Umbilical cord (tissue), 2 donors: ENCODE results near the gene SLCO2B1. TPM values are rescaled to one million over a fixed set of nuclear protein-coding genes. Genes with fewer than 3 reads are reported as not detected.
"Not testable (repeated sequence)": the region's sequence is repeated elsewhere in the genome, so short reads cannot be mapped to it uniquely, and the experiment has no call there.

Experiments used
- DNase-seq: peaks from one replicate; pipeline ENCODE4 v3.0.0-alpha.2; 2015; ENCODE audit warnings: low spot score
- total RNA-seq: library from RNA; depleted of rRNA; stranded (reverse); fragments of >200 nt; gene quantifications from one replicate; pipeline ENCODE4 v1.2.3, GENCODE V29; 2014; ENCODE audit warnings: low replicate concordance; ENCODE audit not compliant: insufficient read depth

The SLCO2B1 gene
- 45.3 TPM for total RNA-seq

- no peak for DNase-seq
These were observed at the start of gene SLCO2B1 for GRCh38 chr11:75150879-75151278. SLCO2B1 (plus strand) TSS chr11:75151107; CDS start chr11:75151382, 275 bp downstream.

DNA sequence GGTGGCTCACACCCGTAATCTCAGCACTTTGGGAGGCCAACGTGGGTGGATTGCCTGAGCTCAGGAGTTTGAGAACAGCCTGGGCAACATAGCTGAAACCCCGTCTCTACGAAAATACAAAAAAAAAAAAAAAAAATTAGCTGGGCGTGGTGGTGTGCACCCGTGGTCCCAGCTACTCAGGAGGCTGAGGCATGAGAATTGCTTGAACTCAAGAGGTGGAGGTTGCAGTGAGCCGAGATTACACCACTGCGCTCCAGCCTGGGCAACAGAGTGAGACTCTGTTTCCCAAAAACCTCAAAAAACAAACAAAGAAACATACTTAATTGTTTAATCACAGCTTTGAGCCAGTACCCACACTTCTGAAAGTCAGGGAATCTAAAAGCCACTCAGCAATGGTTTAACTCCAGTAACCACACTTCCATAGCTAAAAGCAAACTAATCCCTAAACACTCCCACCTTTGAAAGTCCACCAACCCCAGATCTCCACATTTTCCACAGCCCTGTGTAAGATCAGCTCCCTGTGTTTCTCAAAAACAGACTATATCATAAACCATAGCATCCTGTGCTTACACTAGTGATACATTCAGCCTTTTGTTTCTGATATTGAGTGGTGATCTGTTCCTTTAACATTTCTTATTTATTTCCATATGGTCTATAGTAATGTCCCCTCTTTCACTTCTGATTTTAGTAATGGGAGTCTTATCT lies 49.3 kb upstream of the SLCO2B1 start:
- DNase-seq, result no peak

- DNase-seq, result peak; percentile 19
These were observed 47.4 kb upstream of the SLCO2B1 start for GRCh38 chr11:75103380-75104026.

DNA sequence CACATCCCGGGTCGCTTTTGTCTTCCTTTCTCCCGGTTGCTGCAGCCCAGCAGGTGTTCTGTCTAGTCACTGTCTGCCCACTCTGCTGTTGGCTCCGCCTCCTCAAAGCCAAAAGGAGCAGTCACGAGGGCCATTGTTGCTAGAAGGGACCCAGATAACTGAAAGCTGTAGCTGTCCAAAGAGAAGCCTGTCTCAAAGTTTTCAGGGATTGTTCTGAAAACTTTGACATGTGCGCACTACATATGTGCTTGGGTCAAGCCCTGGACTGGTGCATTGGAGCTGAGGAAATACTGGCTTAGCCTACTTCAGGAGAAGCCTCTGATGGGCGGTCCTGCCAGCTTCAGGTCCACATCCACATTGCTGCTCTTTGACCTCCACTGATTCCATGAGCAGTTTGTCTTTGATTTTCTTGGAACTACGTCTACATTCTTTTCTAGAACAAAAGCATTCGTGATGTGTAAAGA lies 45.4 kb upstream of the SLCO2B1 start:
- no peak for DNase-seq

GRCh38 chr11:75105967-75106681 lies 44.8 kb upstream of the SLCO2B1 start:
- not testable (repeated sequence) for DNase-seq

DNA sequence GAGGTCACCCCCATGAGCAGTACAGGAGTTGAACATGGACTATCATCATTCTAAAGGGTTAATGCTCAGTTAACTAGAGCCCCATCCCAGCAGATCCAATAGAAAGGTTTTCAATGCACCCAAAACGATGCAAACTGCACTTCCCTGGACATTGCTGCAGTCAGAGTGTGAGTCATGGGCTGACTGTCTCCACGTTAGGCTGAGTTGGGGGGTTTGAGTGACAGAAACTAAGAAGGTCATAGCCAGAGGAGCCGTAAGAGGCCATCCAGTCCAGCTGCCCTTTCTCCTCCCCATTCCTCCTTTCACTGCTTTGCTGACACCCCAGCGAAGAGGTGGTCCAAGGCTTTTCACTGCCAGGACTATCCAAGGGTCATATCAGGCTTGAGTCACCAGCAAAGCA lies 43.7 kb upstream of the SLCO2B1 start:
- no peak for DNase-seq

- no peak for DNase-seq
These were observed 38.7 kb upstream of the SLCO2B1 start for GRCh38 chr11:75112200-75112599.

DNA sequence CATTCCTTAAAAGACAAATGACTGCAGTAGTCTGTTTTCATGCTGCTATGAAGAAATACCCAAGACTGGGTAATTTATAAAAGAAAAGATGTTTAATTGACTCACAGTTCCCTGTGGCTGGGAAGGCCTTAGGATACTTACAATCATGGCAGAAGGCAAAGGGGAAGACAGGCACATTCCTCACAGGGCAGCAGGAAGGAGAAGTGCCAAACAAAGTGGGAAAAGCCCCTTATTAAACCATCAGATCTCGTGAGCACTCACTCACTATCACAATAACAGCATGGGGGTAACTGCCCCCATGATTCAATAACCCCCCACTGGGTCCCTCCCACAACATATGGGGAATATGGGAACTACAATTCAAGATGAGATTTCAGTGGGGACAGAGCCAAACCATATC lies 37.9 kb upstream of the SLCO2B1 start:
- DNase-seq, result no peak

DNA sequence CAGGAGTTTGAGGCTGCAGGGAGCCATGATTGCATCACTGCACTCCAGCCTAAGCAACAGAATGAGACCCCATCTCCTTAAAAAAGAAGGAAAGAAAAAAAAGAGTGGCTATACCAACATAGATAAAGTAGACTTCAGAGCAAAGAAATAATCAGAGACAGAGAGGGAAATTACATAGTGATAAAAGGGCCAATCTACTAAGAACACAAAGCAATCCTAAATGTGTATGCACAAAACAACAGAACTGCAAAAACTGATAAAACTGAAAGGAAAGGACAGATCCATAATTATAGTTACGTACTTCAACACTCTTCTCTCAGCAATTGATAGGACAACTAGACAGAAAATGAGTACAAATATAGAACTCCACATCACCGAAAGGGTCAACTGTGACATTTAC lies 36.4 kb upstream of the SLCO2B1 start:
- no peak for DNase-seq

- no peak for DNase-seq
These were observed 32.3 kb upstream of the SLCO2B1 start for GRCh38 chr11:75118577-75118976.

- DNase-seq, result no peak
These were observed 24.3 kb upstream of the SLCO2B1 start for GRCh38 chr11:75126564-75126963.

DNA sequence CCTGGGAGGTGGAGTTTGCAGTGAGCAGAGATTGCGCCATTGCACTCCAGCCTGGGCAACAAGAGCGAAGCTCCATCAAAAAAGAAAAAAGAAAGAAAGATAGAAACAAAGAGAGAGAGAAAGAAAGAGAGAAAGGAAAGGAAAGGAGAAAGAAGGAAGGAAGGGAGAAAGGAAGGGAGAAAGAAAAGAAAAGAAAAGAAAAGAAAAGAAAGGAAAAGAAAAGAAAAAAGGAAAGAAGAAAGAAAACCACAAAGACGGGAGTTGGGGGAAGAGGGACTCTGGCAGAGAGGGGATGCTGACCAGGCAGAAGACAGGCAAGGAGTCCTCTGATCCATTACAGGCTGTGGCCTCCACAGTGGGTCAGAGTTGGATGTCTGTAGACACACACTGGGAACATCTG lies 18.8 kb upstream of the SLCO2B1 start:
- DNase-seq, result no peak

- DNase-seq, result no peak
These were observed 16.9 kb upstream of the SLCO2B1 start for GRCh38 chr11:75133976-75134375.

- DNase-seq, result no peak
These were observed 15.8 kb upstream of the SLCO2B1 start for GRCh38 chr11:75135021-75135650.

GRCh38 chr11:75135651-75136050 lies 15.3 kb upstream of the SLCO2B1 start:
- no peak for DNase-seq

DNA sequence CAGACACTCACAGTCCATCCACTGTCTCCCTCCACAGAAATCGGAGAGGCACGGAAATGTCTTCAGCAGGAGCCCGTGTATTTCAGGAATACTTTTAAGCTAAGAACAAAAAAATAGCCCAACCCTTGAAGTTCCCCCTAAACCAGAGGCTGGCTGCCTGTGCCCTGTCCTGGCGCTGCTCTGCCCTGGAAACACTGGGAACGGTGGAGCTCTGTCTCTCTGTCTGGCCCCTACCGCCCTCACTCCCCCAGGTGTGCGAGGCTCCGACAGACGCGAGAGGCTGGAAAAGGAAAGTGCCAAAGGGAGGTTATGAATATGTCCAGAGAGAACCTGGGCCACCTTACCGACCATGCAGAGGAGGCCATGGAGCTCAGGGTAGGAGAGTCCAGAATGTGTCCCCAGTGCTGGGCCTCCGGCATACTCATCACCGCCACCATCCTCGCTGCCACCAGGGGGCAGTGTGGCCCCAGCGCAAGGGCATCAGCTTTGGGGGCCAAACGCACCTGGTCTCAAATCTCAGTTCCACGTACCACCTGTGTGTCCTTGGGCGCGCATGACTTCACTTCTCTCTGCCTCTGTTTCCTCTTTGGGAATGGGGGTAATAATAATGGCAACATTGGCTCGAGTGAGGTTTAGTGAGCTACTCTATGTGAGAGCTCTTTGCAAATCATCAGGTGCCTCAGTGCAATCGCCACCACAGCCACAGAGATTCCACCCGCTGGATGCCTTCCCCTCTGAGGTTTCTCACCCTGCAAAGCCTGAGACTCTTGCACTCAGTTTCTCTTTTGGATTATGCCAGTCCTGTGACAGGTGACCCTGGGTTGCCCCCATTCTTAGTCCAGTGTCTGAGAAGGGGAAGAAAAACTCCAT lies 10.4 kb upstream of the SLCO2B1 start:
- DNase-seq, result no peak

GRCh38 chr11:75141166-75141565 lies 9.7 kb upstream of the SLCO2B1 start:
- no peak for DNase-seq

GRCh38 chr11:75142714-75143419 lies 8.0 kb upstream of the SLCO2B1 start:
- DNase-seq, result peak; percentile 97

- DNase-seq, result no peak
These were observed 7.5 kb upstream of the SLCO2B1 start for GRCh38 chr11:75143420-75143731.

GRCh38 chr11:75144716-75145014 lies 6.2 kb upstream of the SLCO2B1 start:
- DNase-seq, result no peak
